Endodermal cell (in vitro differentiated cells): ENCODE results near the gene ZC3H12C. TPM values are rescaled to one million over a fixed set of nuclear protein-coding genes. Genes with fewer than 3 reads are reported as not detected.

Source experiments
- DNase-seq: peaks from one replicate; pipeline ENCODE4 v3.0.0-alpha.2; 2017
- H3K27ac ChIP-seq: 2 replicates; pipeline ENCODE4 v1.5.1; 2013; ENCODE audit warnings: mild to moderate bottlenecking, low read depth, low read length, moderate library complexity
- H3K27me3 ChIP-seq: 2 replicates; pipeline ENCODE4 v1.6.1; 2013; ENCODE audit warnings: mild to moderate bottlenecking, low read length, moderate library complexity; ENCODE audit not compliant: insufficient read depth, control insufficient read depth, poor library complexity, severe bottlenecking
- H3K36me3 ChIP-seq: 2 replicates; pipeline ENCODE4 v1.7.0; 2013; ENCODE audit warnings: mild to moderate bottlenecking, low read length, moderate library complexity; ENCODE audit not compliant: control insufficient read depth, insufficient read depth
- H3K4me1 ChIP-seq: one replicate; pipeline ENCODE4 v1.7.0; 2013; ENCODE audit warnings: low read length; ENCODE audit not compliant: control insufficient read depth, insufficient read depth
- H3K4me3 ChIP-seq: 2 replicates; pipeline ENCODE4 v1.5.1; 2013; ENCODE audit warnings: mild to moderate bottlenecking, low read length, moderate library complexity
- H3K9ac ChIP-seq: 2 replicates; pipeline ENCODE4 v1.6.1; 2013; ENCODE audit warnings: mild to moderate bottlenecking, low read length, moderate library complexity; ENCODE audit not compliant: poor library complexity, severe bottlenecking; ENCODE audit errors: extremely low read depth
- H3K9me3 ChIP-seq: 2 replicates; pipeline ENCODE4 v1.6.1; 2013; ENCODE audit warnings: mild to moderate bottlenecking, low read length, moderate library complexity; ENCODE audit not compliant: control insufficient read depth
- H3K27ac Mint-ChIP-seq: 2 replicates; pipeline ENCODE4 v1.8.0; 2020; ENCODE audit warnings: mixed read lengths
- H3K27me3 Mint-ChIP-seq: 2 replicates; pipeline ENCODE4 v1.8.0; 2021; ENCODE audit warnings: mild to moderate bottlenecking, mixed read lengths; ENCODE audit not compliant: insufficient read depth
- H3K36me3 Mint-ChIP-seq: 2 replicates; pipeline ENCODE4 v1.8.0; 2020; ENCODE audit warnings: low read depth, mixed read lengths
- H3K4me1 Mint-ChIP-seq: 2 replicates; pipeline ENCODE4 v1.8.0; 2020; ENCODE audit warnings: mixed read lengths
- H3K4me3 Mint-ChIP-seq: 2 replicates; pipeline ENCODE4 v1.8.0; 2020; ENCODE audit warnings: mild to moderate bottlenecking, moderate library complexity, mixed read lengths
- H3K9me3 Mint-ChIP-seq: 2 replicates; pipeline ENCODE4 v1.8.0; 2020; ENCODE audit warnings: mild to moderate bottlenecking, mixed read lengths
- CTCF ChIP-seq: fragments of 200-600 bp; sonication (generic); conservative IDR thresholded peaks from 2 replicates; pipeline ENCODE4 v1.5.0; 2021; ENCODE audit warnings: antibody characterized with exemption, mild to moderate bottlenecking
- WGBS, 2 experiments: methylation state at CpG; one replicate each; pipeline versions ENCODE4 v1.1.5 to v1.1.7; 2013; ENCODE audit warnings: missing lambda C conversion rate in 2 of 2, mixed read lengths in 1 of 2; ENCODE audit not compliant: insufficient coverage in 1 of 2, insufficient read length in 1 of 2; 5-methylcytosine and 5-hydroxymethylcytosine counted together
- total RNA-seq, 2 donors: library from RNA; stranded (reverse); fragmentation: NEBNext Ultra II Directional in 1 of 2; extraction: Animal tissue kit (Norgen Biotek cat#: 25700) in 1 of 2; gene quantifications; 2 replicates in 1 of 2; 3 replicates in 1 of 2; pipeline ENCODE4 v1.2.1, GENCODE V29; 2021

The ZC3H12C gene
- total RNA-seq, 2 donors from 2014 or later = 4.1 to 5.6 TPM

- no peaks in the 10 kb centered on the region for H3K4me1 ChIP-seq
- no peak overlapping the region for H3K27ac ChIP-seq
- no peaks in the 10 kb centered on the region for H3K27me3 ChIP-seq
- Mint-ChIP-seq H3K4me3 (no peak overlapping the region), H3K9me3 (no peaks in the 10 kb centered on the region), H3K27me3 (no peaks in the 10 kb centered on the region), H3K27ac (no peak overlapping the region), H3K36me3 (peaks cover 3% of the 10 kb centered on the region), H3K4me1 (peaks cover 2% of the 10 kb centered on the region)
- H3K9me3 ChIP-seq = no peaks in the 10 kb centered on the region
- TF ChIP-seq CTCF = no peak
- H3K4me3 ChIP-seq = no peak overlapping the region
- no peak for DNase-seq
- H3K9ac ChIP-seq = no peak overlapping the region
- no peaks in the 10 kb centered on the region for H3K36me3 ChIP-seq
These were observed 20.3 kb downstream of the ZC3H12C start for GRCh38 chr11:110113505-110113904.

DNA sequence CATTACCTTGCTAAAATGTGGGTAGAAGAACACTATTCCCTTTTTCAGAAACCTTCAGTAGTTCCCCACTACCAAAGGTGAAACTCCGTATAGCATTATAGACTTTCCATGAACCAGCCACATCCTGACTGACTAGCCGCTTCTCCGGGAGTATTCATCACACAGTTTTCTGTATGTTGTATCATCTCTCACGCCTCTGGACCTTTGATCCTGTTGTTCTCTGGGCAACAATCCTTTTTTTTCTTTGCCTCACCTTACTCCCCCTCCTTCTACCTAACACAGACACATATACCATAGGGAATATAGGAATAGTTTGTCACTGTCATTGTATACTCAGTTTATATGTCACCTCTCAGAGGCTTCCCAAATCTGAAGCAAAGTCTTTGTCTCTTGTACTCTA, 20.8 kb downstream of the ZC3H12C start:
- no peak overlapping the region for H3K4me3 ChIP-seq
- no peak overlapping the region for H3K9ac ChIP-seq
- Mint-ChIP-seq H3K4me1 (peaks cover 2% of the 10 kb centered on the region), H3K27ac (no peak overlapping the region), H3K9me3 (no peaks in the 10 kb centered on the region), H3K27me3 (no peaks in the 10 kb centered on the region), H3K4me3 (no peak overlapping the region), H3K36me3 (peaks cover 3% of the 10 kb centered on the region)
- H3K27ac ChIP-seq = no peak overlapping the region
- no peaks in the 10 kb centered on the region for H3K9me3 ChIP-seq
- H3K36me3 ChIP-seq = no peaks in the 10 kb centered on the region
- H3K4me1 ChIP-seq = no peaks in the 10 kb centered on the region
- no peak for TF ChIP-seq CTCF
- DNase-seq = no peak
- H3K27me3 ChIP-seq = no peaks in the 10 kb centered on the region
- WGBS, 2 experiments = 92 to 98% methylated on average over 4 of the region's 4 CpGs

DNA sequence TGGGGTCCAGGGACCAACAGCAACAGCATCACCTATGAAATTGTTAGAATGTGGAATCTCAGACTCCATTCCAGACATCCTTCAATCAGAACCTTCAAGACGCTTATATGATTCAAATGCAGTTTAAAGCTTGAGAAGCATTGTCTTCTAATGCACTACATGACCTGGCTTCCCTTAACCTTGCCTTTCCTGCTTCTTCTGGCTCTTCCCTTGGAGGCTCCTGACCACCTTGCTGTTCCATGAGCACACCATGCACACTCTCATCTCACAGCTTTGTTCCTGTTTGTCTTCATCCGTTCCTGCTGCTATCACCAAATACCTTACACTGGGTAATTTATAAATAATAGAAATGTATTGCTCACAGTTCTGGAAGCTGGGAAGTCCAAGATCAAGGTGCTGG, 26.1 kb downstream of the ZC3H12C start:
- Histone ChIP-seq H3K9ac (no peak overlapping the region), H3K27me3 (no peaks in the 10 kb centered on the region), H3K4me1 (no peaks in the 10 kb centered on the region), H3K4me3 (no peak overlapping the region), H3K27ac (no peak overlapping the region), H3K36me3 (no peaks in the 10 kb centered on the region), H3K9me3 (no peaks in the 10 kb centered on the region)
- Mint-ChIP-seq H3K4me1 (no peaks in the 10 kb centered on the region), H3K27ac (no peak overlapping the region), H3K4me3 (no peak overlapping the region), H3K9me3 (no peaks in the 10 kb centered on the region), H3K36me3 (peaks cover 3% of the 10 kb centered on the region), H3K27me3 (no peaks in the 10 kb centered on the region)
- no peak for DNase-seq
- TF ChIP-seq CTCF = no peak
- WGBS, 2 experiments = 90 to 100% methylated on average over 1 to 2 of the region's 2 CpGs
